Keratinocyte (primary cell): ENCODE measurements around the gene DSCAM.

ENCODE experiments used
- CTCF ChIP-seq, 3 experiments: IDR thresholded peaks in 1 of 3; conservative IDR thresholded peaks in 1 of 3; optimal IDR thresholded peaks in 1 of 3; 2 replicates in 2 of 3; 3 replicates in 1 of 3; pipeline versions ENCODE3 to v1.5.1; 2011; ENCODE audit warnings: low read length in 3 of 3, mild to moderate bottlenecking in 3 of 3, moderate library complexity in 2 of 3, control low read depth in 1 of 3, inconsistent platforms in 1 of 3; ENCODE audit not compliant: insufficient read depth in 2 of 3; ENCODE audit errors: extremely low read depth in 1 of 3
- EZH2 ChIP-seq: IDR thresholded peaks from one replicate; pipeline ENCODE4 v1.6.1; 2012; ENCODE audit warnings: inconsistent platforms, mild to moderate bottlenecking, low read length, moderate library complexity

- TF ChIP-seq CTCF (optimal IDR thresholded peaks at IDR 0.05 in 1 of 3, IDR thresholded peaks at IDR 0.05 in 1 of 3, conservative IDR thresholded peaks at IDR 0.05 in 1 of 3; ENCODE audit: extremely low read depth in 1 of 3, insufficient read depth in 2 of 3, low read length in 3 of 3) = no peak
- TF ChIP-seq EZH2 = no peak
Measured at GRCh38 chr21:40575976-40576375, 271.0 kb downstream of the DSCAM start.
